GM21367 (cell line): ENCODE data around the gene TSPAN14.

ENCODE experiments used
- ATAC-seq: cut with Tn5 transposase; IDR thresholded peaks from one replicate; pipeline ENCODE4 v1.9.1; 2021; ENCODE audit not compliant: unreplicated experiment

The TSPAN14 gene

DNA sequence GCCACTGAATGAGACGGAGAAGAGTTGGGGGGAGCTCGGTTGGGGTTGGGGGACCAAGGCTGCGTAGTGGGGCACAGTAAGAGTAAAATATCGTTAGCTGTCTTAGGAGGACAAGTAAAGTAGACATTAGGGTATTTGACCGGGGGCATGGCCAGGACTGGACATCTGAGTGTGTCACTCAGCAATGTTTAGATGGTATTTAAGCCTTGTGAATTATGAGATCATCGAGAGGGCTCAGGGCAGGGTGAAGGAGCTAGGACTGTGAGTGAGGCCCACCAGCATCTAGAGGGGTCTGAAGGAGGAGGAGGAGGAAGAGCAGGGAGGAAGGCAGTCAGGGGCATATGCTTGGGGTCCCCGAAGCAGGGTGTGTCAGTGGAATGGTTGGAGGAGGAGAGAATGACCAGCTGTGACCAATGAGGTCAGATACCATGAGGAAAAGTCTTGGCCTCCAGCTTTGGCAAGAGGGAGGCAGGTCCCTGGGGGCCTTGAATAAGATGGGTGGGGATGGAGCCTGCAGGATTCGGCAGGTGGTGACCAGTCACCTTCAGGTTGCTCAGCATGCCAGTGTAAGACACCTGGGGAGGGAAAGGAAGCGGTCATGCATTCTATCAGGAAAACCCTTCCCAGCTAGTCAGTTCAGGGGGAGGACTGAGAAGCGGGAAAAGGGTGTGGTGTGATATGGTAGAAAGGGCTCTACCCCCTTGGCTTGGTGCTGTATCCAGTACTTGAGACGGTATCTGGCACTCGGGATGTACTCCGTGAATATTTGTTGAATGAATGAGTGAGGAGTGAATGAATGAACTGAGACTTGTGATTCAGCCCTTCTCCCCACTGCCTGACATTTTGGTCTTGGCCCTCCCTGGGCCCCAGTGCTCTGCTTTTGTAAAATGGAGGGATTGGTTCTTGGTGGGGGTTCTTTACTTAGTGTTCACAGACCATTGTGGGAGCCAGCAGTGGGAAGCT is 48.8 kb downstream of the TSPAN14 start:
- ATAC-seq, result no peak

DNA sequence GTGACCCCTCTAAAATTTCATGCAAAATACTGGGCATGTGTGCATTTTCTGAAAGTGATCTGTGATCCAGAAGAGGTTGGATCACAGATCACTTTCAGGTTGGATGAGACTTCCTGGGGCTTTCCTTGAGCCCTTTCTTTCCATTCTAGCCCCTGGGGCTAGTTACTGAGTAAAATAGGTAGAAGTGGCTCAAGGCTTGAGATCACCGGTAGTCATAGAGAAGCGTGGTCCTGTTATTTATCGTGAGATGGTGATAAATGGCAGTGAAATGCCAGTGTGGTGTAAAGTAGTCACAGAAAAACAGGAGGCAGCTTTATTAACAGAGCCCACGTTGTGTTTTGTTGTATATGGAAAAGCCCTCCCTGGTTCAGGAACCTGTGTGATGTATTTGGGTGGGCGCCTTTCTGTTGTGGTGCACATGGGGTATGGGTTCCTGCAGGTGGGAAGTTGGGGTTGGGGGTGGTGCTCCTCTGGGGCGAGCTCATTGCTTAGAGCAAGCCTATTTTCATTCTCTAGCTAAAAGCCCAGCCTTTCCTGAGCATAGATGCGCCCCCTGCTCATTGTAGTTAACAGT is 49.6 kb downstream of the TSPAN14 start:
- ATAC-seq, result no peak

DNA sequence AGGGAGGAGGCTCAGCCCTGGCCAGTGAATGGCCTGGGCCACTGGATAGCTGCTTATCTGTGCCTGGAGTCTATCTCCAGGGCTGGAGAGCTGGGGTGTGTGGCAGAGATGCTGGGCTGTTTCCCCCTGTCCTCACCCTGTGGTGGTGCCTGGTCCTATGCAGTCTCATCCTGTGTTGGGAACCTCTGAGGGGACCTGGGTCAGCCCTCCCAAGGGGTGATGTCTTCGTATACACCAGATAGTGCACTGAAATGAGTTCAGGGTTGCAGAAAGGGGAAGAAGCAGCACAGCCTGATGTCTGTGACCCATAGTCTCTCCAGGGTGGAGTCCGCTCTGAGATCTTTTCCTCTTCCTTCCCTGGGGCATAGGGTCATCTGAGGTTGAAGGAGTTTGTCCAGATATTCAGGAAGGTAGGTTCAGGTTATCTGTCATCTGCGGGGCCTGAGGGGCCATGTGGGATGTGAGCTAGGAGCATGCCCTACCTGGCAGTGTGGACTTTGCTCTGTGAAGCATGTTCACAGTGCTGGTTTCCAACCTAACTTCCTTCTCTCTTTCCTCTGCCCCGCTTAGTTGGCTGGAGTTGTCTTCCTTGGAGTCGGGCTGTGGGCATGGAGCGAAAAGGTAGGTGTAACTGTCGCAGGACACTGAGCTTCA is 50.2 kb downstream of the TSPAN14 start:
- ATAC-seq, result no peak

DNA sequence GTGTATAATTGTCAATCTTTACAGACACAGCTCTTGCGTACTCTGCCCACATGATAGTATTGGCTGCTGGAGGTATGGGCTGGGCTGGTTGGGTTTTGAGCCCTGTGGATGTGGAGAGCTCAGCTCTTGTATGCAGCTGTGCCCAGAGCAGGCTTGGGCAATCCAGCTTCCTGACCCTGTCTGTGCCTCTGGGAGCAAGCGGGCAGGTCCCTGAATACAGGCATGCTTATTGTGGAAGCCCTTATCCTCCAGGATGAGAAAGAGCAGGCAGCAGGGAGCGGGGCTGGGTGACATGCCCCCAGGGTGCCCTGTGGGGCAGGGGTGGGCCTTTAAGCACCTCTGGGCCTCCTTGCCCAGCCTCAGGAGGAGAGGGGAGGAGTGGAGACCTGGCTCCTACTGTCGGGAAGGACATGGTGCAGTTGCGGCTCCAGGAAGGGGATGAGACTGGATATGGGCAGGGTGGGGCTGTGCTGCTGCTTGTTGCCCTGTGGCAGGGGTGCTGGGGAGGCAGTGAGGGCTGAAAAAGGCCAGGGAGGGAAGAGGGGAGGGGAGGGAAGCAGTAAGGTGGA is 50.9 kb downstream of the TSPAN14 start:
- ATAC-seq, result no peak

DNA sequence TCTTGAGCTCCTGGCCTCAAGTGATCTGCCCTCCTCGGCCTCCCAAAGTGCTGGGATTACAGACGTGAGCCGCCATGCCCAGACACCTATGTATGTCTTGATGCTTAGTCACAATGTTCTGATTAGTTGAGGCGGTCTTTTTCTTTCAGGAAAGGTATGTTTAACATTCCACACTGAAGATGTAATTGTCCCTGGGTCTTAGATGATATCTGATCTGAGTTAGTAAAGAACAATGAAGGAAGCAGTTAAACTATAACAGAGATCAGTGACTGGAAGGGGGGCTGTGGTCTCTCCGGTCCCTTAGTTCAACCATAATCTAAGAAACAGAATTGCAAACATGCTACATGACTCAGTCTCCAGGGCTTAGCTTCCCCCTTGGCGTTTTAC is 52.1 kb downstream of the TSPAN14 start:
- no peak for ATAC-seq

DNA sequence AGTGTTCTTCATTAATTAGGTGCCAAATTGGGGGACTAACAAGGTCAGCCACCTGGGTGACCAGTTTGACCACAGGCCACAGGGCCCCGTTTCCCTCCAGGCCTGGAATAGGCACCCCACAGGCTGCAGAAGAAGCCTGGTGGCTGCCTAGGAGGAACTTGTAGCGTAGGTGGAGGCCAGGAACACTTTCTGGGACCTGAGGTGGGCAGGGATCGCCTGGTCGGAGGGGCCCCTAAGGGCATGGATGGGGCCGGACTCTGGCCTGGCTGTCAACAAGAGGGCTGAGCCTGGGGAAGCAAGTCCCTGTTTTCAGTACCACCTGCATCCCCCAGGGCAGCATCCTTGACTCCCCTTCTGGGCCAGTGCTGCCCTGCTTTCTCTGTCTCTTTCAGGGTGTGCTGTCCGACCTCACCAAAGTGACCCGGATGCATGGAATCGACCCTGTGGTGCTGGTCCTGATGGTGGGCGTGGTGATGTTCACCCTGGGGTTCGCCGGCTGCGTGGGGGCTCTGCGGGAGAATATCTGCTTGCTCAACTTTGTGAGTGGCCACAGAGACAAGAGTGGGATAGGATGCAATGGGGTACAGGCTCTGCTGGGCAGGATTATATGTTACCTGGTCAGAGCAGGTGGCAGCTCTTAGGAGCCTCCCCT is 52.9 kb downstream of the TSPAN14 start:
- no peak for ATAC-seq

DNA sequence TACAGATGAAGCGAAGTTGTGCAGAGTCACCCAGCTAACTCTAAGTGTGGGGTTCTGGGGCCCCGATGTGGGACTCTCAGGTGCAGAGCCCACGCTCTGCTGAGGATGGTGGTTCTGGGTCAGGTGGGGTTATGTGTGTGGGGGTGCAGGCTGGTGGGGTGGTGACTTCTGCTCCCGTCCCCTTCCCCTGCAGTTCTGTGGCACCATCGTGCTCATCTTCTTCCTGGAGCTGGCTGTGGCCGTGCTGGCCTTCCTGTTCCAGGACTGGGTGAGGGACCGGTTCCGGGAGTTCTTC is 54.9 kb downstream of the TSPAN14 start:
- ATAC-seq, result no peak

DNA sequence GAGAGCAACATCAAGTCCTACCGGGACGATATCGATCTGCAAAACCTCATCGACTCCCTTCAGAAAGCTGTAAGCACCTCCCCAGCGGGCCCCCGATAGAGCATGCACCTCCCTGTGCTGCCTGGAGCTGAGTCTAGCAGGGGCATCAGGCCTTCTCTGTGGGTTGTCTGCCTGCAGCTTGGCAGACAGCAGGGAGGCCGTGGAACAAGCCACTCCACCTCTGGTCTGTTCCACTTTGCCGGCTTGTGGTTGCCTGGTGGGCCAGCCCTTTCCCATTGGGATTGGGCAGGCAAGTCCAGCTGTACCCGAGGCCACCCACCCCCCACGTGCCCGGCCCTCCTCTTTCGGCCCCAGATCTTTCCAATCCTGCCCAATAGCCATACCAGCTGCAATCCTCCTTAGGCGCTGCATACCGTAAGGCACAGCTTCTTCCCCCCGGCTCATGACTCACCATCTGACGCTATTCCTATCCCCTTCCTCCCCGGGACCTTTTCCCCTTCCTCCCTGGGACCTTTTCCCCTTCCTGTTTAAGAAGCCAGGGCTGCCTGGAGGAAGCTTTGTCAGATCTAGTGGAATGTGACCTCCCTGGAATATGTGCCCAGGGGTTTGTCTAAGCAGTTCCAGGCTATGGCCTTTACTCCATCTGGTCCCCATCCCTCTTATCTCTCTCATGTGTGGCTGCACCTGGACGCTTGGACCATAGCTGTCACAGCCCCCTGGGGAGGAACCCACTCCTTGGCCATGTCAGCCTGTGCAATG is 55.5 kb downstream of the TSPAN14 start:
- ATAC-seq, result no peak

DNA sequence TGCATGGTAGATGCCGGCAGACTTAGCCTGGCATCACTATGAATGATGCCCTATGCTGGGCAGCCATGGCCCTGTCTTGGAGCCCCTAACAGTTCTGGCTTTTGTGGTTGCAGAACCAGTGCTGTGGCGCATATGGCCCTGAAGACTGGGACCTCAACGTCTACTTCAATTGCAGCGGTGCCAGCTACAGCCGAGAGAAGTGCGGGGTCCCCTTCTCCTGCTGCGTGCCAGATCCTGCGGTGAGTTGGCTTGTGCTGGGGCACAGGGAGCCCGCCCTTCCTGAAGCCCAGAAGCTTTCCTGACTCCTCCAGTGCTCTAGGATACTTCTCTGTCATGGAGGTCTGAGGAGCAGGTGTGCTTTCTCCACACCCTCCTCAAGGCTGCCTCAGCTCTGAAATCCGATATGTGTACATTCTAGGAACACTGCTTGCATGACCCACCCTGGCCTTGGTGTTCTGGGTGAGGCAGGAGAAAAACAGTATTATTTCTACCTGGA is 58.0 kb downstream of the TSPAN14 start:
- no peak for ATAC-seq

DNA sequence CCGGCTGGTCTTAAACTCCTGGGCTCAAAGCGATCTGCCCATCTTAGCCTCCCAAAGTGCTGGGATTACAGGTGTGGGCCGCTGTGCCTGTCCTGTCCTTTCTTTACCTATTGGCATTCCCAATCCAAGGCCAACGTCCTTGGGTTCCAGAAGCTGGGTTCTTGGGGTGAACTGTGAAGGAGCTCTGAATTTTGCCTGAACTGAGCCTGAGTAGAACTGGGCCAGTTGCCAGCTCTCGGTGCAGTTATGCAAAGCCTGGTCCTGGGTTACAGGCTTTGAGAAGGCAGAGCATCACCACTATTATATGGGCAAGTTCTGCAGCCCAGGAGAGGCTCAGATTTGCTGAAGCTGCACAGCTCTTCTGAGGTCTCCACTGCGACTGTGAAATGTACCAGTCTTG is 59.0 kb downstream of the TSPAN14 start:
- no peak for ATAC-seq

DNA sequence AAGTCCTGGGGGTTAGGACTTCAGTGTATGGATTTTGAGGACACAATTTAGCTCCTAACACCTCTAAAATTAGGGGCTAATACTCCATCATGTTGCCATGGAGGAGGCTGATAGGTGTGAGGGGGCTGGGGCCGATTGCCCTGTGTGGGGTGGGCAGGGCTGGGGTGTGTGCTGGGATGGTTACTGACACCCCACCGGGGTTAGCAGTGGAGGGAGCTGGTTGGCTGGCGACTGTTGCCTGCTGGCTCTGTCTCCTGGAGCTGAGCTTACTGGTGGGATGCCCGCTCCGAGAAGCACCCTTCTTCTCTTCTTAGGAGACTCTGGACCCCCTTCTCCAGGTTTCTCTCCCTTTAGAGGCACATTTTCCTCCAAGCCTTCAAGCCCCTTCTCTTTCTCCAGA is 61.4 kb downstream of the TSPAN14 start:
- ATAC-seq, result no peak

DNA sequence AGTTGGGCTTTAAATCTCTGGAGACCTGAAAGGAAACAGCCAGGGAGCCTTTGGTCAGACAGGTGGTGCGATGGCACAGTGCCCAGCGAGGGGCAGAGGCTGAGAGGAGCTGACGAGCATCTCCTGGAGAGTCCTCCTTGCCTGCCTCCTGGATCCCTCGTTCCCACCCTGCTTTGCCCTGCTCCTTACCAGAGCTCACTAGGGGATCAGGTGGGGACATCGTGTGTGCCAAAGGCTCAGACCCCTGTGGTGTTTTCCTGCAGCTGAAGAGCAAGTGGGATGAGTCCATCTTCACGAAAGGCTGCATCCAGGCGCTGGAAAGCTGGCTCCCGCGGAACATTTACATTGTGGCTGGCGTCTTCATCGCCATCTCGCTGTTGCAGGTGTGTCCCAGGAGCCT is 61.8 kb downstream of the TSPAN14 start:
- ATAC-seq, result no peak

DNA sequence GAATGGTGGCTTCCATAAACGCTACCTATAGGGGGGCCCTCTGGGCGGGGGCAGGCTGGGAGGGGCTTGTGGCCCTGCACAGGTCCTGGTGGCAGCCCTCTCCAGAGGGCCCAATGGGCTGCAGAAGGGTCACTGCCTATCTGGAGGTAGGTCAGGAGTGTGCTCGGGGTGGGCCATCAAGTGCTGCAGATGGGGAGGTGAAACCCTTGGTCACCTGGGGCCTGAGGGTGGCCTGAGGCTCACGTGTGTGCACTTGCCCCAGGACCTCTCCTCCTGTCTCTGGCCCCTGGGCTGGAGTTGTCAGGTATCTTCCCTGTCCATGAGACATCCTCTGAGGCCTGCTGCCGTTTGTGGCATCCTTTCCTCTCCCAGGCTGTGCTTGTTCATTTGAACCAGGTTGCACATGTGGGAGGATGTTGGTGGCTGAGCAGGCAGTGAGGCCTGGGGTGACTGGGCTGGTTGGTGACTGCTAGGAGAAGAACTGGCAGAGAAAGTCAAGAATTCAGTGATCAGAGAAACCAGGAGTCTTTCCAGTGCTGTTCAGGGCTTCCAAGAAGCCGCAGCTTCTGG is 62.5 kb downstream of the TSPAN14 start:
- no peak for ATAC-seq

DNA sequence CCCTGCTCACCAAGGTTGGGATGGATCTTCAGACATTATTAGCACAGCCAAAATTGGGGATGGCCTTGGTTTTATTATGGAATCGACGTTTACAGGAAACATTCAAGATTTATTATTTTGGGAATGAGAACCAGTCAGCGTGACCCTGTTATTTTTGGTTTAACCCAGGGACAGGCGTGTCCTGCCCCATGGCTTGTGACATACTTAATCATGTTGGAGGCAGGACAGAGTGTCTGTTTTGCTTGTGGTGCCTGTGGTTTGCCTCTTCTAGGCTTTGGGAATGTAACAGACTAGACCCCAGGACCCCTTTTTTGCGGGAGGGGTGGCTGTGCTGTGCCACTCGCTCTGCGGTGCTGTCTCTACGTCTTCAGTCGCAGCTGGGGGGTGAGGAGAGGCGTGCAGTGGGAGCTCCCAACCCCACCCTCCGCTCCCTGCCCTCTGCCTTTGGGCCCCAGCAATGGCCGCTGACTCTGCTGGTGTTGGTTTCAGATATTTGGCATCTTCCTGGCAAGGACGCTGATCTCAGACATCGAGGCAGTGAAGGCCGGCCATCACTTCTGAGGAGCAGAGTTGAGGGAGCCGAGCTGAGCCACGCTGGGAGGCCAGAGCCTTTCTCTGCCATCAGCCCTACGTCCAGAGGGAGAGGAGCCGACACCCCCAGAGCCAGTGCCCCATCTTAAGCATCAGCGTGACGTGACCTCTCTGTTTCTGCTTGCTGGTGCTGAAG is 63.5 kb downstream of the TSPAN14 start:
- ATAC-seq, result no peak

DNA sequence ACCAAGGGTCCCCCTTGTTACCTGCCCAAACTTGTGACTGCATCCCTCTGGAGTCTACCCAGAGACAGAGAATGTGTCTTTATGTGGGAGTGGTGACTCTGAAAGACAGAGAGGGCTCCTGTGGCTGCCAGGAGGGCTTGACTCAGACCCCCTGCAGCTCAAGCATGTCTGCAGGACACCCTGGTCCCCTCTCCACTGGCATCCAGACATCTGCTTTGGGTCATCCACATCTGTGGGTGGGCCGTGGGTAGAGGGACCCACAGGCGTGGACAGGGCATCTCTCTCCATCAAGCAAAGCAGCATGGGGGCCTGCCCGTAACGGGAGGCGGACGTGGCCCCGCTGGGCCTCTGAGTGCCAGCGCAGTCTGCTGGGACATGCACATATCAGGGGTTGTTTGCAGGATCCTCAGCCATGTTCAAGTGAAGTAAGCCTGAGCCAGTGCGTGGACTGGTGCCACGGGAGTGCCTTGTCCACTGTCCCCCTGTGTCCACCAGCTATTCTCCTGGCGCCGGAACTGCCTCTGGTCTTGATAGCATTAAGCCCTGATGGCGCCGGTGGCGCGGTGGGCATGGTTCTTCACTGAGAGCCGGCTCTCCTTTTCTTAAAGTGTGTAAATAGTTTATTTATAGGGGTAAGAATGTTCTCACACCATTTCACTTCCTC is 64.2 kb downstream of the TSPAN14 start:
- no peak for ATAC-seq

DNA sequence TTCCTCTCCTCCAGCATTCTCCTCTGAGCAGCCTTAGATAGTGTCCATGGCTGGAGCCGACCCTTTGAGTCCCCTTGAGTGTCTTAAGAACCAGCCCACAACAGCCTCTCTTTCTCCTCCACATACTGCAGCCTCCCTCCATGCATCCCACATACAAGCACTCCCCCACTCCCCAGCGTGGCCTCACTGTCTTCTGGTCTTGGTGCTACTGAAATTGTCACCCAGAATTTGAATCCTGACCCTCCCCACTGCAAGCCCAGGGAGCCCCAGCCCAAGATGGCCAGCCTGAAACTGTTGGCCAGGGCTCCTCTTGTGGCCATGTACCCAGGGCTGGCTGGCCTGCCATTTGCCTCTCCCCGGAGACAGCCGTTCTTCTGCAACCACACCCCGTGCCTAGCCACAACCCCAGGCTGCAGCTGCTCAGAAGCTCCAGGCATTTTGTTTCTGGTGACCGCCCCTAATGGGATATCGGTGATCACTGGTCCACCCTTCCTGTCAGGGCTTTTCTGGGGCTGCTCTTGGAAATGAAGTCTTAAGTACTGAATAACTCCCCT is 64.8 kb downstream of the TSPAN14 start:
- no peak for ATAC-seq

DNA sequence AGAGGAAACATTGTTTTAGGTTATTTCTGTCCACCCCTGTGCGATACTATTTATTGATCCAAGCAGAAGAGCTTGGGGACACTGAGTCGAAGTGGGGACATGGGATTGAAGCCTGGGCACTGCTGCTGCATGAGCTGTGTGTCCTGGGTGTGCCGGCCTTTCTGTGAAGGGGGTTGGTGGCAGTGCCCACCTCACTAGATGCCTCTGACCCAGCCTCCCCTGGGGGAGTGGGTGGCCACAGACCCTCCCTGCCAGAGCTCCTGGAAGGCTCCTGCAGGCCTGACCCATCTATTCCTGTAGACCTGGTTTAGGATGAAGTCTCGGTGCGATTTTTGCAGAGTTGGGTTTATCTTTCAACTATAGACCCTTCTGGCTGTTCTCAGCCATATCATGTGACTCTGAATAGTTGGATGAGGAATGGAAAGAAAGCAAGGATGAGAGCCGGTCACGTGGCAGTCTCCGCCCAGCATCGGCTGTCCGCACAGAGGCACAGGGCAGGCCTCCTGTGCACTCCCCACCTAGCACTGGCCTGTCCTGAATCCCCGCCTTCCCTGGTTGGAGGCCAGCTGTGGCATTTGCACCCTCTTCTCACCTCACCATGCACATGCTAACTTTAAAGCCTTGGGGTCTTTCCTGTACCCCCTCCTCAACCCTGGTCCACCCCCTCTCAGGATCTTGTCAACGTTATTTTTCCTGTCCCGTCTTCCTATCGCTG is 66.0 kb downstream of the TSPAN14 start:
- no peak for ATAC-seq
